Endothelial cell of umbilical vein (primary cell): ENCODE measurements around the gene CBFB.

Experiments used
- CTCF ChIP-seq, 2 donors: IDR thresholded peaks; 1 replicate in 1 of 2; 2 replicates in 1 of 2; pipeline ENCODE4 v1.5.1; 2011; ENCODE audit warnings: low read length in 2 of 2, mild to moderate bottlenecking in 2 of 2, moderate library complexity in 2 of 2, control low read depth in 1 of 2, inconsistent platforms in 1 of 2, low read depth in 1 of 2; ENCODE audit not compliant: insufficient read depth in 1 of 2; ENCODE audit errors: extremely low read depth in 1 of 2
- EZH2 ChIP-seq: IDR thresholded peaks from 2 replicates; pipeline ENCODE4 v1.6.1; 2012; ENCODE audit warnings: borderline replicate concordance, low read depth, mild to moderate bottlenecking, moderate library complexity, low read length, inconsistent platforms; ENCODE audit not compliant: severe bottlenecking
- POLR2AphosphoS5 ChIP-seq: IDR thresholded peaks from 2 replicates; pipeline ENCODE4 v1.6.1; 2012; ENCODE audit warnings: low read depth, mild to moderate bottlenecking, control low read depth, low read length, moderate library complexity; ENCODE audit not compliant: insufficient read depth

- TF ChIP-seq POLR2AphosphoS5, result no peak
- TF ChIP-seq EZH2, result no peak
- TF ChIP-seq CTCF (IDR thresholded peaks at IDR 0.05; ENCODE audit: extremely low read depth in 1 of 2, insufficient read depth in 1 of 2, low read depth in 1 of 2, low read length in 2 of 2), result no peak
Measured at GRCh38 chr16:67040906-67041305, 12.0 kb downstream of the CBFB start.
